OCI-LY3 (cell line): ENCODE data around the gene KLHDC4.

Experiments used
- CTCF ChIP-seq: fragments of 200-600, 300-600 bp; sonication (generic); IDR thresholded peaks from 2 replicates; pipeline ENCODE4 v1.5.1; 2014; ENCODE audit warnings: antibody characterized with exemption, low read length, low read depth
- EZH2phosphoT487 ChIP-seq: fragments of 200-600 bp; shearing (Covaris generic); IDR thresholded peaks from 2 replicates; pipeline ENCODE4 v1.6.1; 2018; ENCODE audit warnings: antibody characterized with exemption, mixed run types, low read depth

GRCh38 chr16:87808108-87808507 is 42.3 kb upstream of the KLHDC4 start:
- TF ChIP-seq CTCF (no peak), EZH2phosphoT487 (no peak)
